ENCODE data around the gene FYCO1. TPM values are rescaled to one million over a fixed set of nuclear protein-coding genes. Genes with fewer than 3 reads are reported as not detected.

The FYCO1 gene
- total and polyA plus RNA-seq, 2 experiments from 2014 or later: 6.2 to 13.4 TPM

GRCh38 chr3:46022909-46023785 lies 27.5 kb upstream of the FYCO1 start:
- no peaks in the 10 kb centered on the region for H3K4me1 ChIP-seq (ENCODE audit: insufficient read depth)
- H3K27me3 ChIP-seq (replicated peaks; ENCODE audit: insufficient read depth): 0 out of 2 replicates have a peak, but pooled peaks cover 12% of the 10 kb centered on the region
- H3F3A ChIP-seq (ENCODE audit: insufficient read depth): no peaks in the 10 kb centered on the region
- 87% methylated on average over 31 to 34 of the region's 34 CpGs for WGBS, 2 experiments (ENCODE audit: low coverage in 1 of 2, low lambda C conversion rate in 2 of 2, missing lambda C conversion rate in 2 of 2)
- H2AFZ ChIP-seq: no peak overlapping the region
- no peak overlapping the region for H3K4me3 ChIP-seq
- in situ Hi-C loops (cut with MboI): no loop called here
- no peaks in the 10 kb centered on the region for H3K9me3 ChIP-seq (ENCODE audit: low read depth)
- no peaks in the 10 kb centered on the region for H3K36me3 ChIP-seq (ENCODE audit: low read depth)
- TF ChIP-seq EZH2phosphoT487 (IDR thresholded peaks at IDR 0.05; ENCODE audit: insufficient read depth, low read depth) (no peak), EZH2 (IDR thresholded peaks at IDR 0.05; ENCODE audit: insufficient read depth, poor library complexity, severe bottlenecking) (no peak)
- no peaks in the 10 kb centered on the region for H3K79me2 ChIP-seq (ENCODE audit: insufficient read depth)
- H3K9me2 ChIP-seq (ENCODE audit: insufficient read depth): no peaks in the 10 kb centered on the region
- no peaks in the 10 kb centered on the region for H4K20me1 ChIP-seq (ENCODE audit: insufficient read depth)
- H3K27ac ChIP-seq: no peak overlapping the region
- no peak overlapping the region for H3K9ac ChIP-seq
- H3K4me2 ChIP-seq (ENCODE audit: unreplicated experiment): no peak overlapping the region
- no peak for DNase-seq

- Histone ChIP-seq H4K20me1 (ENCODE audit: insufficient read depth) (no peaks in the 10 kb centered on the region), H3K9me3 (ENCODE audit: low read depth) (no peaks in the 10 kb centered on the region), H3K9ac (no peak overlapping the region), H3K4me3 (no peak overlapping the region), H3K79me2 (ENCODE audit: insufficient read depth) (no peaks in the 10 kb centered on the region), H3K27ac (no peak overlapping the region), H3F3A (ENCODE audit: insufficient read depth) (no peaks in the 10 kb centered on the region), H3K27me3 (replicated peaks; ENCODE audit: insufficient read depth) (0 out of 2 replicates have a peak, but pooled peaks cover 12% of the 10 kb centered on the region), H3K36me3 (ENCODE audit: low read depth) (no peaks in the 10 kb centered on the region), H2AFZ (no peak overlapping the region), H3K4me2 (ENCODE audit: unreplicated experiment) (no peak overlapping the region), H3K4me1 (ENCODE audit: insufficient read depth) (no peaks in the 10 kb centered on the region), H3K9me2 (ENCODE audit: insufficient read depth) (no peaks in the 10 kb centered on the region)
- no peak for TF ChIP-seq EZH2 (IDR thresholded peaks at IDR 0.05; ENCODE audit: insufficient read depth, poor library complexity, severe bottlenecking)
- TF ChIP-seq EZH2phosphoT487 (IDR thresholded peaks at IDR 0.05; ENCODE audit: insufficient read depth, low read depth): no peak
- in situ Hi-C loops (cut with MboI): no loop called here
- 94 to 98% methylated on average over 8 of the region's 8 CpGs for WGBS, 2 experiments (ENCODE audit: low coverage in 1 of 2, low lambda C conversion rate in 2 of 2, missing lambda C conversion rate in 2 of 2)
- DNase-seq: no peak
These were observed 25.9 kb upstream of the FYCO1 start for GRCh38 chr3:46021516-46021915.

- 85 to 91% methylated on average over 36 to 37 of the region's 37 CpGs for WGBS, 2 experiments (ENCODE audit: low coverage in 1 of 2, low lambda C conversion rate in 2 of 2, missing lambda C conversion rate in 2 of 2)
- Histone ChIP-seq H3K9me3 (ENCODE audit: low read depth) (no peaks in the 10 kb centered on the region), H2AFZ (no peak overlapping the region)
These were observed 25.3 kb upstream of the FYCO1 start for GRCh38 chr3:46020766-46021510.

GRCh38 chr3:46019707-46020106 lies 24.1 kb upstream of the FYCO1 start:
- Histone ChIP-seq H4K20me1 (ENCODE audit: insufficient read depth) (no peaks in the 10 kb centered on the region), H3K27ac (no peak overlapping the region), H3K9me3 (ENCODE audit: low read depth) (no peaks in the 10 kb centered on the region), H3K9me2 (ENCODE audit: insufficient read depth) (no peaks in the 10 kb centered on the region), H3K79me2 (ENCODE audit: insufficient read depth) (no peaks in the 10 kb centered on the region), H2AFZ (no peak overlapping the region), H3K36me3 (ENCODE audit: low read depth) (no peaks in the 10 kb centered on the region), H3F3A (ENCODE audit: insufficient read depth) (no peaks in the 10 kb centered on the region), H3K4me2 (ENCODE audit: unreplicated experiment) (no peak overlapping the region), H3K9ac (no peak overlapping the region), H3K27me3 (replicated peaks; ENCODE audit: insufficient read depth) (0 out of 2 replicates have a peak, but pooled peaks cover 4% of the 10 kb centered on the region), H3K4me3 (no peak overlapping the region), H3K4me1 (ENCODE audit: insufficient read depth) (no peaks in the 10 kb centered on the region)
- in situ Hi-C loops (cut with MboI): no loop called here
- no peak for TF ChIP-seq EZH2phosphoT487 (IDR thresholded peaks at IDR 0.05; ENCODE audit: insufficient read depth, low read depth)
- TF ChIP-seq EZH2 (IDR thresholded peaks at IDR 0.05; ENCODE audit: insufficient read depth, poor library complexity, severe bottlenecking): no peak
- DNase-seq: peak; percentile 78
- WGBS, 2 experiments (ENCODE audit: low coverage in 1 of 2, low lambda C conversion rate in 2 of 2, missing lambda C conversion rate in 2 of 2): 77 to 81% methylated on average over 1 of the region's 1 CpG

More at GRCh38 chr3:46020766-46021510, 25.3 kb upstream of the FYCO1 start:
- Histone ChIP-seq H3K27me3 (replicated peaks; ENCODE audit: insufficient read depth) (0 out of 2 replicates have a peak, but pooled peaks cover 12% of the 10 kb centered on the region), H3K9ac (no peak overlapping the region), H3K27ac (no peak overlapping the region), H4K20me1 (ENCODE audit: insufficient read depth) (no peaks in the 10 kb centered on the region), H3F3A (ENCODE audit: insufficient read depth) (no peaks in the 10 kb centered on the region), H3K79me2 (ENCODE audit: insufficient read depth) (no peaks in the 10 kb centered on the region), H3K4me2 (ENCODE audit: unreplicated experiment) (no peak overlapping the region), H3K9me2 (ENCODE audit: insufficient read depth) (no peaks in the 10 kb centered on the region), H3K4me1 (ENCODE audit: insufficient read depth) (no peaks in the 10 kb centered on the region), H3K36me3 (ENCODE audit: low read depth) (no peaks in the 10 kb centered on the region), H3K4me3 (no peak overlapping the region)
- TF ChIP-seq EZH2 (IDR thresholded peaks at IDR 0.05; ENCODE audit: insufficient read depth, poor library complexity, severe bottlenecking) (no peak), EZH2phosphoT487 (IDR thresholded peaks at IDR 0.05; ENCODE audit: insufficient read depth, low read depth) (no peak)
- in situ Hi-C loops (cut with MboI): no loop called here
- DNase-seq: no peak
